ENCODE data around the gene KRT2.

KRT2 gene

DNA sequence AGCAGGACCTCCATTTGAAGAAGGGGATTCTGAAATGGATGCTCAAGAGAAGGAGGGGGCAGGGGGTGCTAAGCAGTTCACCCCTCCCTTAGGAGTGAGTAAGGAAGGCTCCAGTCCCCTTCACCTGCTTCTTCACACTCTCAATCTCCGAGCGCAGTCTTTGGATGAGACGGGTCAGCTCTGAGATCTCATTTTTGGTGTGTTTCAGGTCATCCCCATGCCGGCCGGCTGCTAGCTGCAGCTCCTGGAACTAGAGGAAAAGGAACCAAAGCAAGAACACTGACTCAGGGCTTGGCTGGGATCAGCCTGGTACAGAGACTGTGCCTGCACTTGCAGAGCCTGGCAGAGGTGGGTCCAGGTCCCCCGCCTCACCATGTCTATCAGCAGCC is 40.9 kb downstream of the KRT2 start:
- ATAC-seq: no peak
- no peak for TF ChIP-seq PPARA (CRISPR knock-in tag; IDR thresholded peaks at IDR 0.05; ENCODE audit: borderline replicate concordance)
- TF ChIP-seq, protein P1, sequence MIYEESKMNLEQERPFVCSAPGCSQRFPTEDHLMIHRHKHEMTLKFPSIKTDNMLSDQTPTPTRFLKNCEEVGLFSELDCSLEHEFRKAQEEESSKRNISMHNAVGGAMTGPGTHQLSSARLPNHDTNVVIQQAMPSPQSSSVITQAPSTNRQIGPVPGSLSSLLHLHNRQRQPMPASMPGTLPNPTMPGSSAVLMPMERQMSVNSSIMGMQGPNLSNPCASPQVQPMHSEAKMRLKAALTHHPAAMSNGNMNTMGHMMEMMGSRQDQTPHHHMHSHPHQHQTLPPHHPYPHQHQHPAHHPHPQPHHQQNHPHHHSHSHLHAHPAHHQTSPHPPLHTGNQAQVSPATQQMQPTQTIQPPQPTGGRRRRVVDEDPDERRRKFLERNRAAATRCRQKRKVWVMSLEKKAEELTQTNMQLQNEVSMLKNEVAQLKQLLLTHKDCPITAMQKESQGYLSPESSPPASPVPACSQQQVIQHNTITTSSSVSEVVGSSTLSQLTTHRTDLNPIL (CRISPR knock-in tag; IDR thresholded peaks at IDR 0.05; ENCODE audit: low read depth): no peak
- TF ChIP-seq GLIS3 (CRISPR knock-in tag; IDR thresholded peaks at IDR 0.05): no peak
- TF ChIP-seq ARNTL (CRISPR knock-in tag; IDR thresholded peaks at IDR 0.05; ENCODE audit: borderline replicate concordance, low read depth): no peak

DNA sequence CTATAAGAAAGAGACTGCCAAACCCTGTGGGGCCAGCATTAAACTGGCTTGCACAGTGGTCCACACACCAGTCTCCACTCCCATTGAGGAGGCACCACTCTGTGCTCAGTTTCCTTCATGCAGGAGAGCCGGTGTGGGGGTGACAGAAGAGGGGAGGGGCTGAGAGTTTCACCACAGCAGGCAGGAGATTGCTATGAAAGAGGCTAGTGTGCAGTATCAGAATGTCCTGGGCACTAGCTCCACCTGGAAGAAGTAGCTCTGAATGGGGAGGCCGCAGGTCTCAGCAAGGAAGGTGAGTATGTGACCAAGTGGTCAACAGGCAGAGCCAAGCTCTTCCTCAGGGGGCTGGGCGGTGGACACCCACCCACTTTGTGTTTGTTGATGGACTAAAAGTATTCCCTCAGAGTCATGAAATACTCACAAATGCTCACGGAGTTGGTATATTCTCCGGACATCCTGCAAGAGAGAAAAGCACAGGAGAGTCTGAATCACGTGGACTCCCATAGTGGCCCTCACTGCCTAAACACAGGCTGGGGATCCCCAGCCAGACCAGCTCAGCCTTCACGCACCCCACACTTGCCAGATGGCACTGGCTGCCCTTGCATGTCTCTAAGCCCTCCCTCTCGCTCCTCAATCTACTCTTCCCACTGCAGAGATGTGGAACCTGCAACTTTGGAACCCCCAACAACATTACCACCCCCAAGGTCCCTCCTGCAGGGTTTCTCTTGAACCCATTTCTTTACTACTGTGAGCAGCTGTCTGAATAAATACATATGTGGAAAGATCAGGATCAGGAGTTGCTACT is 43.0 kb downstream of the KRT2 start:
- no peak for TF ChIP-seq ISL1 (CRISPR knock-in tag; IDR thresholded peaks at IDR 0.05)
- no peak for TF ChIP-seq ESRRG (CRISPR knock-in tag; IDR thresholded peaks at IDR 0.05)
- no peak for TF ChIP-seq OSR1 (CRISPR knock-in tag; IDR thresholded peaks at IDR 0.05)
- TF ChIP-seq ZNF565 (CRISPR knock-in tag; conservative IDR thresholded peaks at IDR 0.05; ENCODE audit: low read depth): no peak

DNA sequence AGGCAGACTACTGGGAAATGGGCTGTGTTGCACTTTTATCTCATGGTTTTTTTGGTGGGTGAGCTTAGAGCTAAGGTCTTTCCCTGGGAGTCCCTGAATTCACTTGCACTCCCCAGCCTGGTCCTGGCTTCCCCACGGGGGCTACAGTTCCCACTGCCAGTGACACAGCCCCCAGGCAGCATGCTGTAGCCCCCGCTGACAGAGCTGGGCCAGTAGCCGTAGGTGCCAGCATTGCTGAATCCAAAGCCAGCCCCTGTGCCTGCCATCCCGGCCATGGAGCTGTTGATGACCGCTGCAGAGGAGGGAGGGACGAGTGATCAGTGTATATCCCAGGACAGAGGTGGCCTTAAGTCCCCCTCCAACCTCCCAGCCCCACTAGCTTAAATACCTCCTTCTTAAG is 43.9 kb downstream of the KRT2 start:
- TF ChIP-seq GLIS3 (CRISPR knock-in tag; IDR thresholded peaks at IDR 0.05) (no peak), ZC3H10 (CRISPR knock-in tag; IDR thresholded peaks at IDR 0.05) (no peak), TCF4 (CRISPR knock-in tag; IDR thresholded peaks at IDR 0.05; ENCODE audit: borderline replicate concordance) (no peak), ZFP30 (CRISPR knock-in tag; IDR thresholded peaks at IDR 0.05) (no peak), CSDC2 (CRISPR knock-in tag; IDR thresholded peaks at IDR 0.05) (no peak)
- TF ChIP-seq, protein P2, sequence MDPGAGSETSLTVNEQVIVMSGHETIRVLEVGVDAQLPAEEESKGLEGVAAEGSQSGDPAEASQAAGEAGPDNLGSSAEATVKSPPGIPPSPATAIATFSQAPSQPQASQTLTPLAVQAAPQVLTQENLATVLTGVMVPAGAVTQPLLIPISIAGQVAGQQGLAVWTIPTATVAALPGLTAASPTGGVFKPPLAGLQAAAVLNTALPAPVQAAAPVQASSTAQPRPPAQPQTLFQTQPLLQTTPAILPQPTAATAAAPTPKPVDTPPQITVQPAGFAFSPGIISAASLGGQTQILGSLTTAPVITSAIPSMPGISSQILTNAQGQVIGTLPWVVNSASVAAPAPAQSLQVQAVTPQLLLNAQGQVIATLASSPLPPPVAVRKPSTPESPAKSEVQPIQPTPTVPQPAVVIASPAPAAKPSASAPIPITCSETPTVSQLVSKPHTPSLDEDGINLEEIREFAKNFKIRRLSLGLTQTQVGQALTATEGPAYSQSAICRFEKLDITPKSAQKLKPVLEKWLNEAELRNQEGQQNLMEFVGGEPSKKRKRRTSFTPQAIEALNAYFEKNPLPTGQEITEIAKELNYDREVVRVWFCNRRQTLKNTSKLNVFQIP (CRISPR knock-in tag; IDR thresholded peaks at IDR 0.05; ENCODE audit: borderline replicate concordance, low read depth): no peak
- TF ChIP-seq, protein P1 (CRISPR knock-in tag; IDR thresholded peaks at IDR 0.05; ENCODE audit: low read depth): no peak
- no peak for ATAC-seq

More for the DNA sequence above, 43.0 kb downstream of the KRT2 start:
- ATAC-seq: no peak

DNA sequence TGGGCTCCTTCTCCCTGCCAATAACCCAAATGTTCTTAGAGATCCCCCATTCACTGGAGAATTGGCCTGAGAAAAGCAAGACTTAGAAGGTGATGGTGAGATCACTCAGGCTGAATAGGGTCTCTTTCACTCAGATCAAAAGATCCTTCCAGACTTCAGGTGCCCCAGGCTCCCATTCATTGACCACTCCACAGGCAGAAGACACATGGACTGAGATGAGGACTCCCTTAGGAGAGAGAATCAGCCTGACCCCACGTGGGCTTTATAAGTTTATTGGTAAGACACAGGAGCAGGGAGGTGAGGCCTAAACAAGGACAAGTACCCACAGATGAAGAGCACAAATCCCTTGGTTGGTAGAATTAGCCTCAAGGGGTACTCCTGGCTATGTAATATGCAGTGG is 44.7 kb downstream of the KRT2 start:
- TF ChIP-seq, protein P3, sequence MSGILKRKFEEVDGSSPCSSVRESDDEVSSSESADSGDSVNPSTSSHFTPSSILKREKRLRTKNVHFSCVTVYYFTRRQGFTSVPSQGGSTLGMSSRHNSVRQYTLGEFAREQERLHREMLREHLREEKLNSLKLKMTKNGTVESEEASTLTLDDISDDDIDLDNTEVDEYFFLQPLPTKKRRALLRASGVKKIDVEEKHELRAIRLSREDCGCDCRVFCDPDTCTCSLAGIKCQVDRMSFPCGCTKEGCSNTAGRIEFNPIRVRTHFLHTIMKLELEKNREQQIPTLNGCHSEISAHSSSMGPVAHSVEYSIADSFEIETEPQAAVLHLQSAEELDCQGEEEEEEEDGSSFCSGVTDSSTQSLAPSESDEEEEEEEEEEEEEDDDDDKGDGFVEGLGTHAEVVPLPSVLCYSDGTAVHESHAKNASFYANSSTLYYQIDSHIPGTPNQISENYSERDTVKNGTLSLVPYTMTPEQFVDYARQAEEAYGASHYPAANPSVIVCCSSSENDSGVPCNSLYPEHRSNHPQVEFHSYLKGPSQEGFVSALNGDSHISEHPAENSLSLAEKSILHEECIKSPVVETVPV (CRISPR knock-in tag; IDR thresholded peaks at IDR 0.05): no peak
- TF ChIP-seq ZNF565 (CRISPR knock-in tag; conservative IDR thresholded peaks at IDR 0.05; ENCODE audit: low read depth) (no peak), SNAI2 (CRISPR knock-in tag; IDR thresholded peaks at IDR 0.05) (no peak), ISL1 (CRISPR knock-in tag; IDR thresholded peaks at IDR 0.05) (no peak), BACH2 (CRISPR knock-in tag; IDR thresholded peaks at IDR 0.05; ENCODE audit: borderline replicate concordance) (no peak), TCF4 (CRISPR knock-in tag; IDR thresholded peaks at IDR 0.05; ENCODE audit: borderline replicate concordance) (no peak), RARB (CRISPR knock-in tag; IDR thresholded peaks at IDR 0.05) (no peak), CSDC2 (CRISPR knock-in tag; IDR thresholded peaks at IDR 0.05) (no peak), ZFP3 (CRISPR knock-in tag; IDR thresholded peaks at IDR 0.05) (no peak), TOX (CRISPR knock-in tag; IDR thresholded peaks at IDR 0.05; ENCODE audit: borderline replicate concordance) (no peak), OSR1 (CRISPR knock-in tag; IDR thresholded peaks at IDR 0.05) (no peak), ZC3H10 (CRISPR knock-in tag; IDR thresholded peaks at IDR 0.05) (no peak), ESRRG (CRISPR knock-in tag; IDR thresholded peaks at IDR 0.05) (no peak)
- TF ChIP-seq, protein P1 (CRISPR knock-in tag; IDR thresholded peaks at IDR 0.05; ENCODE audit: low read depth): no peak
- TF ChIP-seq, protein P2 (CRISPR knock-in tag; IDR thresholded peaks at IDR 0.05; ENCODE audit: borderline replicate concordance, low read depth): no peak
- TF ChIP-seq, protein P4, sequence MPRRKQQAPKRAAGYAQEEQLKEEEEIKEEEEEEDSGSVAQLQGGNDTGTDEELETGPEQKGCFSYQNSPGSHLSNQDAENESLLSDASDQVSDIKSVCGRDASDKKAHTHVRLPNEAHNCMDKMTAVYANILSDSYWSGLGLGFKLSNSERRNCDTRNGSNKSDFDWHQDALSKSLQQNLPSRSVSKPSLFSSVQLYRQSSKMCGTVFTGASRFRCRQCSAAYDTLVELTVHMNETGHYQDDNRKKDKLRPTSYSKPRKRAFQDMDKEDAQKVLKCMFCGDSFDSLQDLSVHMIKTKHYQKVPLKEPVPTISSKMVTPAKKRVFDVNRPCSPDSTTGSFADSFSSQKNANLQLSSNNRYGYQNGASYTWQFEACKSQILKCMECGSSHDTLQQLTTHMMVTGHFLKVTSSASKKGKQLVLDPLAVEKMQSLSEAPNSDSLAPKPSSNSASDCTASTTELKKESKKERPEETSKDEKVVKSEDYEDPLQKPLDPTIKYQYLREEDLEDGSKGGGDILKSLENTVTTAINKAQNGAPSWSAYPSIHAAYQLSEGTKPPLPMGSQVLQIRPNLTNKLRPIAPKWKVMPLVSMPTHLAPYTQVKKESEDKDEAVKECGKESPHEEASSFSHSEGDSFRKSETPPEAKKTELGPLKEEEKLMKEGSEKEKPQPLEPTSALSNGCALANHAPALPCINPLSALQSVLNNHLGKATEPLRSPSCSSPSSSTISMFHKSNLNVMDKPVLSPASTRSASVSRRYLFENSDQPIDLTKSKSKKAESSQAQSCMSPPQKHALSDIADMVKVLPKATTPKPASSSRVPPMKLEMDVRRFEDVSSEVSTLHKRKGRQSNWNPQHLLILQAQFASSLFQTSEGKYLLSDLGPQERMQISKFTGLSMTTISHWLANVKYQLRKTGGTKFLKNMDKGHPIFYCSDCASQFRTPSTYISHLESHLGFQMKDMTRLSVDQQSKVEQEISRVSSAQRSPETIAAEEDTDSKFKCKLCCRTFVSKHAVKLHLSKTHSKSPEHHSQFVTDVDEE (CRISPR knock-in tag; IDR thresholded peaks at IDR 0.05): no peak
- ATAC-seq: no peak
